T-helper 1 cell treated with Interleukin-12 subunit alpha and Interleukin-12 subunit beta and Interleukin-4 antibody, amounts not matched to agents 30 ng/mL and 1 ng/mL, for 36 hours (primary cell): Measurements from ENCODE around the gene PTP4A1. TPM values are rescaled to one million over a fixed set of nuclear protein-coding genes. Genes with fewer than 3 reads are reported as not detected.

ENCODE experiments used
- intact Hi-C: fragments of 100-400 bp; cut with micrococcal nuclease; formaldehyde crosslinking; loops from one replicate; pipeline ENCODE4 v1.15.1; 2024
- total RNA-seq: library from RNA; stranded (reverse); gene quantifications from 2 replicates; pipeline ENCODE4 v1.2.3, GENCODE V29; 2022

Gene PTP4A1
- total RNA-seq, 1 donor from 2014 or later: 78.1 TPM

GRCh38 chr6:63554782-63555181, 17.5 kb upstream of the PTP4A1 start:
- intact Hi-C loops: no loop called here

GRCh38 chr6:63556369-63556768, 15.9 kb upstream of the PTP4A1 start:
- intact Hi-C loops: no loop called here

- intact Hi-C loops: no loop called here
Observed at GRCh38 chr6:63558278-63558677, 14.0 kb upstream of the PTP4A1 start.

- intact Hi-C loops: no loop called here
Observed at GRCh38 chr6:63560801-63561287, 11.4 kb upstream of the PTP4A1 start.

GRCh38 chr6:63561288-63561687, 11.0 kb upstream of the PTP4A1 start:
- intact Hi-C loops: no loop called here

- intact Hi-C loops: no loop called here
Observed at GRCh38 chr6:63563235-63563634, 9.0 kb upstream of the PTP4A1 start.

- intact Hi-C loops: no loop called here
Observed at GRCh38 chr6:63565058-63565726, 7.1 kb upstream of the PTP4A1 start.

- intact Hi-C loops: no loop called here
Observed at GRCh38 chr6:63565727-63566596, 6.3 kb upstream of the PTP4A1 start.

- intact Hi-C loops: no loop called here
Observed at GRCh38 chr6:63567966-63568365, 4.3 kb upstream of the PTP4A1 start.

- intact Hi-C loops: loop anchor here (1.0 to 5.0 kb wide), 3 partner anchors 42 to 149 kb away; partner anchors contain the start of gene PHF3
Observed at GRCh38 chr6:63571361-63572043, 778 bp upstream of the PTP4A1 start.

GRCh38 chr6:63572747-63573075, 431 bp downstream of the PTP4A1 start:
- intact Hi-C loops: loop anchor here (1.0 to 5.0 kb wide), 3 partner anchors 63 to 150 kb away; partner anchors contain the start of gene PHF3

GRCh38 chr6:63573076-63573898, 1.0 kb downstream of the PTP4A1 start:
- intact Hi-C loops: loop anchor here (1.0 to 5.0 kb wide), 2 partner anchors 68 to 151 kb away; no protein-coding TSS in a partner anchor

GRCh38 chr6:63573899-63574553, 1.7 kb downstream of the PTP4A1 start:
- intact Hi-C loops: loop anchor here (1.0 to 5.0 kb wide), 5 partner anchors 24 to 222 kb away; no protein-coding TSS in a partner anchor

- intact Hi-C loops: loop anchor here (1.0 to 5.0 kb wide), 4 partner anchors 24 to 222 kb away; no protein-coding TSS in a partner anchor
Observed at GRCh38 chr6:63574554-63574900, 2.2 kb downstream of the PTP4A1 start.

- intact Hi-C loops: loop anchor here (5.0 kb wide), 1 partner anchor 131 kb away; no protein-coding TSS in a partner anchor
Observed at GRCh38 chr6:63576147-63576772, 4.0 kb downstream of the PTP4A1 start.

- intact Hi-C loops: loop anchor here (5.0 kb wide), 1 partner anchor 130 kb away; no protein-coding TSS in a partner anchor
Observed at GRCh38 chr6:63576985-63577712, 4.9 kb downstream of the PTP4A1 start.

- intact Hi-C loops: loop anchor here (5.0 kb wide), 1 partner anchor 129 kb away; no protein-coding TSS in a partner anchor
Observed at GRCh38 chr6:63578757-63579156, 6.5 kb downstream of the PTP4A1 start.

GRCh38 chr6:63579937-63580703, 7.8 kb downstream of the PTP4A1 start:
- intact Hi-C loops: loop anchor here (5.0 kb wide), 1 partner anchor 127 kb away; no protein-coding TSS in a partner anchor
